Naive B cell (primary cell): ENCODE measurements around the gene TKFC. TPM values are rescaled to one million over a fixed set of nuclear protein-coding genes. Genes with fewer than 3 reads are reported as not detected.

Experiments
- ATAC-seq, 2 donors: fragments of 150-1000 bp; cut with Tn5 transposase; 2 replicates each; pipeline ENCODE4 v1.10.0; 2021; ENCODE audit warnings: low read depth in 2 of 2, mild to moderate bottlenecking in 2 of 2, moderate library complexity in 2 of 2
- DNase-seq: peaks from one replicate; pipeline ENCODE4 v3.0.0; 2022
- H3K27ac Mint-ChIP-seq, 6 donors: one replicate each; pipeline ENCODE4 v1.8.0; 2020 to 2022; ENCODE audit warnings: mild to moderate bottlenecking in 6 of 6, mixed read lengths in 6 of 6, moderate library complexity in 5 of 6, inconsistent platforms in 2 of 6
- H3K27me3 Mint-ChIP-seq, 3 donors: one replicate each; pipeline ENCODE4 v1.8.0; 2021 to 2022; ENCODE audit warnings: mixed read lengths in 3 of 3, mild to moderate bottlenecking in 1 of 3
- H3K36me3 Mint-ChIP-seq, 2 donors: one replicate each; pipeline ENCODE4 v1.8.0; 2020 to 2022; ENCODE audit warnings: mixed read lengths in 2 of 2, inconsistent platforms in 1 of 2, mild to moderate bottlenecking in 1 of 2
- H3K4me1 Mint-ChIP-seq, 3 donors: one replicate each; pipeline ENCODE4 v1.8.0; 2020 to 2022; ENCODE audit warnings: mixed read lengths in 3 of 3, inconsistent platforms in 1 of 3, mild to moderate bottlenecking in 1 of 3, moderate library complexity in 1 of 3
- H3K4me3 Mint-ChIP-seq, 8 donors: one replicate each; pipeline ENCODE4 v1.8.0; 2020 to 2022; ENCODE audit warnings: mild to moderate bottlenecking in 8 of 8, mixed read lengths in 8 of 8, moderate library complexity in 8 of 8, inconsistent platforms in 2 of 8
- H3K9me3 Mint-ChIP-seq, 7 donors: one replicate each; pipeline ENCODE4 v1.8.0; 2020 to 2022; ENCODE audit warnings: mixed read lengths in 7 of 7, mild to moderate bottlenecking in 5 of 7, inconsistent platforms in 2 of 7, moderate library complexity in 1 of 7
- polyA plus RNA-seq, 6 donors: library from polyadenylated mRNA; unstranded; fragments of 300-500 nt; fragmentation: Illumina TruSeq; gene quantifications; one replicate each; pipeline ENCODE4 v1.2.3, GENCODE V29; 2021; ENCODE audit warnings: low read depth in 6 of 6

The TKFC gene
- polyA plus RNA-seq, 6 donors from 2014 or later, result 38.3 to 62.2 (median 46.4) TPM

DNA sequence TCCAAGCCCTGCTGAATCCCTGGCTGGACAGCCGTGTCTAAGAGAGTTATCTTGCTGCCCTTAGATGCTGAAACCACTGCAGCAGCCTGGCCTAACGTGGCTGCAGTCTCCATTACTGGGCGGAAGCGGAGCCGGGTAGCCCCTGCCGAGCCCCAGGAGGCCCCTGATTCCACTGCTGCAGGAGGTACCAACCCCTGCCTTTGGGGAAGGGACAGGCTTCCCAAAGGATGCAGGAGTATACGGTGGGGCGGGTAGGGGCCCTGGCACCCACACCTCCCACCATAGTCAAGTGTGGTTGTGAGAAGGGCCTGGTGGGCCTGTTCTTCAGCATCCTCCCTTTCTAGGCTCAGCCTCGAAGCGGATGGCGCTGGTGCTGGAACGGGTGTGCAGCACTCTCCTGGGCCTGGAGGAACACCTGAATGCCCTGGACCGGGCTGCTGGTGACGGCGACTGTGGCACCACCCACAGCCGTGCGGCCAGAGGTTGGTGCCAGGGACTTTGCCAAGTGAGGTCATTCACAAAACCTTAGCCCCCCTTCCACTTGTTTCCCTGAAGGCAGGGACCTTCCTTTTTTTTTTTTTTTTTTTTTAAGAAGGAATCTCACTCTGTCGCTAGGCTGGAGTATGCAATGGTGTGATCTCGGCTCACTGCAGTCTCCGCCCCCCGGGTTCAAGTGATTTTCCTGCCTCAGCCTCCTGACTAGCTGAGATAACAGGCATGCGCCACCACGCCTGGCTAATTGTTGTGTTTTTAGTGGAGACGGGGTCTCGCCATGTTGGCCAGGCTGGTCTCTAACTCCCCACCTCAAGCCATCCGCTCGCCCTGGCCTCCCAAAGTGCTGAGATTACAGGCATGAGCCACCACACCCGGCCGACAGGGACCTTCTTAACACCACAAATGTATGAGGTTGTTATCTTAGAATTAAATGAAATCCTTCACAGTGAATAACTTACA is 11.0 kb downstream of the TKFC start:
- Mint-ChIP-seq H3K27me3 (no peaks in the 10 kb centered on the region), H3K36me3 (peaks cover 5 to 7% of the 10 kb centered on the region in 2 donors)

DNA sequence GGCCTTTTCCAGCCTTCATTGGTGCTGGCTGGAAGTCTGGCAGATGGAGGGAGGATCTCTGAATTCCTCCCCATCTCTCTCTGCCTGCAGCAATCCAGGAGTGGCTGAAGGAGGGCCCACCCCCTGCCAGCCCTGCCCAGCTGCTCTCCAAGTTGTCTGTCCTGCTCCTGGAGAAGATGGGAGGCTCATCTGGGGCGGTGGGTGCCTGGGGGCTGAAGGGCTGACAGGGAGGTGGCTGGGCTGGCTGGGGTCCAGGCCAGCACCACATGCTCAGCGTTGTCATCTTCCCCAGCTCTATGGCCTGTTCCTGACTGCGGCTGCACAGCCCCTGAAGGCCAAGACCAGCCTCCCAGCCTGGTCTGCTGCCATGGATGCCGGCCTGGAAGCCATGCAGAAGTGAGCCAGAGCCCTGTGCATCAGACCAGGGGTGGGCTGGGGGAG is 12.2 kb downstream of the TKFC start:
- no peak overlapping the region for H3K4me3 Mint-ChIP-seq
- DNase-seq (no peak), ATAC-seq (no peak)
- H3K36me3 Mint-ChIP-seq, result peaks cover 7 to 10% of the 10 kb centered on the region in 2 donors
- H3K27ac Mint-ChIP-seq, result peak overlapping the region in 3 of 6 donors; percentile 24 to 80 (median 67)
- H3K9me3 Mint-ChIP-seq, result no peaks in the 10 kb centered on the region
- H3K4me1 Mint-ChIP-seq, result peaks cover 21 to 68% (median 52%) of the 10 kb centered on the region in 3 donors
- no peaks in the 10 kb centered on the region for H3K27me3 Mint-ChIP-seq

More for the DNA sequence above, 11.0 kb downstream of the TKFC start:
- Mint-ChIP-seq H3K4me1 (peaks cover 22 to 62% (median 48%) of the 10 kb centered on the region in 3 donors), H3K9me3 (no peaks in the 10 kb centered on the region), H3K4me3 (no peak overlapping the region), H3K27ac (peak overlapping the region; percentile 24 to 80 (median 58))
- no peak for DNase-seq
- ATAC-seq, result no peak

DNA sequence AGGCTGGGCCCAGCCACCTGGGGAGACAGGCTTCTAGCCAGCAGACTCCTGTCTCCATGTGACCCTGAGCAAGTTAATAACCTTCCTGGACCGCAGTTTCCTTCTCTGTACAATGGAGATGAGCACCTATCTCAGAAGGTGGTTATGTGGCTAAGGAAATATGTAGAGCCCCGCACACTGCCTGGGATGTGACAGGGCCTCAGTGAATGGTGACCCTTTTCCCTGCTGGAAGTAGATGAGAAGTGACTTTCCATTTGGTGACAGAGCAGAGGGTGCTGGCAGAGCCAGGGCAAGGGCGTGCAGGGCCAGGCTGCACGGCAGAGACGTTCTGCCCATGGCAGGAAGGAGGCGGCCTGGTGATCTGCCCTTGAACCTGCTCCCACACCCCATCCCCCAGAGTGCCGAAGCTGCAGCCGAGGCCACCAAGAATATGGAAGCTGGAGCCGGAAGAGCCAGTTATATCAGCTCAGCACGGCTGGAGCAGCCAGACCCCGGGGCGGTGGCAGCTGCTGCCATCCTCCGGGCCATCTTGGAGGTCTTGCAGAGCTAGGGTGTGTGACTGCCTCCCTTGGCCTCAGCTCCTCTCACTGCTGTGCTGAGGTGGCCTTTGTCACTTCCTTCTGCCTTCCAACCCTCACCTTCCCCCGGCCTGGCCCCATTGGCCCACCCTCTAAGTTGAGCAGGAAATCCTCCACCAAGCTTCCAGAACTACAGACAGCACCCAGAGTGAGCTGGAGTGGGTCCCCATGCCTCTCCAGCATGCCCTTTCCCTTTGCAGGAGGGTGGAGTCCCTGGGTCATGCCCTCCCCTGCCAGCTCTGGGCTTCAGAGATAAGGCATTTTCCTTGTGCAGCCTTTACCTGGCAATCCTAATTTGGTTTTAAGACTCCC is 13.2 kb downstream of the TKFC start:
- no peak overlapping the region for H3K4me3 Mint-ChIP-seq

DNA sequence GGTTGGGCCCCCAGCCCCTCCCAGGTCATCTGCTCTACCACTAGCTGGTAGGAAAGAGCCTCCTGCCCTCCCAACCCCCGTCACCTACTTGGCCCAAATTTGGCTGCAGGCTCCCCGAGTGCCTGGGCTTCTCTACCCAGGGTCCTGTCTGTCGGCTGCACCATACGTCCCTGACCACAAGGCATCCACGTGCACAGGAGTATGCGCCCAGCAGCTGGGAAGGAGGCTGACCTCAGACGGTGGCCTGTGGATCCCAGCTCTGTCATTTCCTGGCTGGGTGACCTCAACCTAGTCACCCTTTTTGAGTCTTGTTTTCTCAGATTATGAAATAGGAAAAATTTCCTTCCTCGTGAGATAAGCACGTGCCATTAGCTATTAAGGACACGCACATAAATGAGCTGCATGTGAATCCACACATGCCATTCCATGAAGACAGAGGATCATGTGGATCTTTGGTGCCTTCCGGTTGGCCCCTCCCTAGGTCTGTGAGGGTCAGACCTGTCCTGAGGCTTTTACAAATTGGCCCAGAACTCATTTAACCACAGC is 15.0 kb downstream of the TKFC start:
- H3K4me3 Mint-ChIP-seq, result peak overlapping the region in 1 of 8 donors; percentile 16
- H3K36me3 Mint-ChIP-seq, result peaks cover 5 to 17% of the 10 kb centered on the region in 2 donors
- ATAC-seq, result no peak
- DNase-seq, result no peak
- no peaks in the 10 kb centered on the region for H3K27me3 Mint-ChIP-seq
- peak overlapping the region; percentile 26 to 80 (median 53) for H3K27ac Mint-ChIP-seq
- no peaks in the 10 kb centered on the region for H3K9me3 Mint-ChIP-seq
- H3K4me1 Mint-ChIP-seq, result peaks cover 17 to 68% (median 48%) of the 10 kb centered on the region in 3 donors

More for the DNA sequence above, 13.2 kb downstream of the TKFC start:
- Mint-ChIP-seq H3K4me1 (peaks cover 15 to 66% (median 46%) of the 10 kb centered on the region in 3 donors), H3K36me3 (peaks cover 5 to 11% of the 10 kb centered on the region in 2 donors), H3K27ac (peak overlapping the region; percentile 36 to 93 (median 68)), H3K27me3 (no peaks in the 10 kb centered on the region), H3K9me3 (no peaks in the 10 kb centered on the region)
- ATAC-seq, result no peak
- no peak for DNase-seq

DNA sequence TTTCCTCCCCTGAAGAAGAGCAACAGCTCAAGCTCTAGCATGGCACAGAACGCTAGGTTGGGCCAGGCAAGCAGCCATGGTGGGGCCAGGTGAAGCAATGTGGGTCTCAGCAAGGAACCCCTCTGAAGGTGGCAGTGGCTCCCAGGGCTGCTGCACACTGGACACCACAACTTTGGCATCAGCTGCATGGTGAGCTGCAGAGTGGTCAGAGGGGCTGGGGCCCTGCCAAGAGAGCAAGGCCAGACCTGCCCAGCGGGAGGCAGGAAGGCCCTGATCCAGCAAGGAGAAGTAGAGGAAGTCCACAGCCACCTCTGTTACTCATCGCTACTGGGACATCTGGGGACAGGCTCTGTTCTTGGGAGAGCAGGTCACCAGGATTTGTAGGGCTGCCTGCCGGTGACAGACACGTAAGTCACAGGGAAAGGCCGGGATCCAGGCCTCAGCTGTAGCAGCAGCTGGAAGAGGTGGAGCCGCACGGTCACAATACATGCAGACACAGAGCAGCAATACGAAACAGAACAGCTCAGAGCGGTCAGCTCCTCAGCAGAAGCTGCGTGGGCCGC is 16.2 kb downstream of the TKFC start:
- no peaks in the 10 kb centered on the region for H3K27me3 Mint-ChIP-seq
- no peaks in the 10 kb centered on the region for H3K9me3 Mint-ChIP-seq
- H3K4me1 Mint-ChIP-seq, result peaks cover 28 to 80% (median 61%) of the 10 kb centered on the region in 3 donors
- no peak for DNase-seq
- H3K4me3 Mint-ChIP-seq, result no peak overlapping the region
- H3K27ac Mint-ChIP-seq, result peak overlapping the region in 3 of 6 donors; percentile 4 to 86 (median 43)
- no peak for ATAC-seq
- H3K36me3 Mint-ChIP-seq, result peaks cover 5 to 27% of the 10 kb centered on the region in 2 donors

DNA sequence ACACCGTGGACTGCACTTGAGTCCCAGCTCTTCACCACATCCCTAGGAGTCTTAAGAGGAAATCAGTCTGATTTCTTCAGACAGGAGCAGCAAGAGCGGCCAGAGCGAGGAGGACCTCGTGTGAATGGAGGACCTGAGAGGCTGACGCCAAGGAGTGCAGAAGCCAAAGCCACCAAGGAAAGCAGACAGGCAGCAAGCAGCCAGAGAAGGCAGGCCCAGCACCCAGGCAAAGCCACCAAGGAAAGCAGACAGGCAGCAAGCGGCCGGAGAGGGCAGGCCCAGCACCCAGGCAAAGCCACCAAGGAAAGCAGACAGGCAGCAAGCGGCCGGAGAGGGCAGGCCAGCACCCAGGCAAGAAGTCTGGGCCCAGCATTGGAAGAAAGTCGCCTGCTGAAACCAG is 16.9 kb downstream of the TKFC start:
- peaks cover 29 to 74% (median 63%) of the 10 kb centered on the region in 3 donors for H3K4me1 Mint-ChIP-seq
- H3K27ac Mint-ChIP-seq, result peak overlapping the region in 5 of 6 donors; percentile 70 to 94 (median 87)
- H3K9me3 Mint-ChIP-seq, result no peaks in the 10 kb centered on the region
- peak overlapping the region in 4 of 8 donors; percentile 40 to 63 (median 58) for H3K4me3 Mint-ChIP-seq
- no peak for ATAC-seq
- H3K36me3 Mint-ChIP-seq, result peaks cover 5 to 27% of the 10 kb centered on the region in 2 donors
- no peaks in the 10 kb centered on the region for H3K27me3 Mint-ChIP-seq
- no peak for DNase-seq

DNA sequence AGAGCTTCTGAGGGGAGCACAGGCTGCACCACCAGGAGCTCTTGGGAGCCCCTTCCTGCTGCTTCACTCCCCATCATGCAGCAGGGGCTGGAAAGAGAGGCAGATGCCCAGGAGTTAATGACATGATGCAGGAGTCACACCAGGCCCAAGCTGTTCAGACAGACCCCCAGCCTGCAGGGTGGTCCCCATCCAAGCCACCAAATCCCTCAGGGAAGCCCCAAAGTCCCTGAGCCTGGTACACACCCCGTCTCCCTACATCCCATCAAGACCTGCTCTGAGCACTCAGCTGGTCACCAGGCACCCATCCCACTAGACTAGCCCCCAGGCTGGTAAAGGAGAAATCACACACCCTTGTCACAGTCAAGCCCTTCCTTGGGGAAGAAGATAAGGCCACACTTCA is 17.3 kb downstream of the TKFC start:
- no peaks in the 10 kb centered on the region for H3K27me3 Mint-ChIP-seq
- H3K4me3 Mint-ChIP-seq, result no peak overlapping the region
- H3K4me1 Mint-ChIP-seq, result peaks cover 33 to 74% (median 64%) of the 10 kb centered on the region in 3 donors
- ATAC-seq (no peak), DNase-seq (no peak)
- H3K9me3 Mint-ChIP-seq, result no peaks in the 10 kb centered on the region
- peak overlapping the region in 4 of 6 donors; percentile 69 to 86 (median 78) for H3K27ac Mint-ChIP-seq
- peaks cover 5 to 27% of the 10 kb centered on the region in 2 donors for H3K36me3 Mint-ChIP-seq

DNA sequence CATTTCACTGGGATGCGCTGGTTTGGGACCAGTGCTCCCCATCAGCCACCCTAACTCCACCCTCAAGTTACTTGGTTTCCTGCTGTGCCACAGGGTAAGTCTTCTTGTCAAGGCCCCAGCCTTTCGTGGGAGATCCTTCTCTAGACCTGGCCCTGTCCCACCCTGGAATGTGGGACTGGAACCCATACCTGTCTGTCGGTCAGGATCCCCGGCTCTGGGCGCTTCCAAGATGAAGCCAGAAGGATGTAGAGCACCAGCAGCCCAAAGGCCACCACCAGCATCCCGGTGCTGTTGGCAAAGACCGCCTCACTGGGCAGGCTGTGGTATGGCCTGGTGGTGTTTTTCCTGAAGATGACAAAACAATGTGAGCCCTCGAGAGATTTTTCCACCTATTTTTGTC is 17.8 kb downstream of the TKFC start:
- Mint-ChIP-seq H3K36me3 (peaks cover 5 to 27% of the 10 kb centered on the region in 2 donors), H3K4me3 (no peak overlapping the region), H3K27me3 (no peaks in the 10 kb centered on the region), H3K27ac (peak overlapping the region in 3 of 6 donors; percentile 74 to 86 (median 82)), H3K4me1 (peaks cover 33 to 72% (median 64%) of the 10 kb centered on the region in 3 donors), H3K9me3 (no peaks in the 10 kb centered on the region)
- no peak for DNase-seq
- no peak for ATAC-seq

DNA sequence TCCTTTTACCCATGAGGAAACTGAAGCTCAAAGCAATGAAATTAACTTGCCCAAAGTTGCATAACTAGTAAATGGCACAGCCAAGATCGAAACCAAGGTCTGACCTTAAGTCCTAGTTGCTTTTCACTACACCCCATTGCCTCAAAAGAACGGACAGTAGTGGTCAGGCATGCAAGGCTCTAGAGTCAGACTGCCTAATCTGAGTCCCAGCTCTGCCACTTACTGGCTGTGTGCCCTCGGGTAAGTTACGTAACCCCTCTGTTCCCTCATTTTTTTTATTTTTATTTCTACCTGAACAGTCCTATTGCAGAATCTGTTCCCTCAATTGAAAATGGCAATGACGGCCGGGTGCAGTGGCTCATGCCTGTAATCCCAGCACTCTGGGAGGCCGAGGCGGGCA is 19.0 kb downstream of the TKFC start:
- Mint-ChIP-seq H3K9me3 (no peaks in the 10 kb centered on the region), H3K4me3 (peak overlapping the region in 3 of 8 donors; percentile 29 to 95 (median 84)), H3K36me3 (peaks cover 5 to 27% of the 10 kb centered on the region in 2 donors), H3K27me3 (no peaks in the 10 kb centered on the region), H3K27ac (peak overlapping the region in 3 of 6 donors; percentile 51 to 93 (median 86)), H3K4me1 (peaks cover 36 to 72% (median 70%) of the 10 kb centered on the region in 3 donors)
- DNase-seq (no peak), ATAC-seq (no peak)

DNA sequence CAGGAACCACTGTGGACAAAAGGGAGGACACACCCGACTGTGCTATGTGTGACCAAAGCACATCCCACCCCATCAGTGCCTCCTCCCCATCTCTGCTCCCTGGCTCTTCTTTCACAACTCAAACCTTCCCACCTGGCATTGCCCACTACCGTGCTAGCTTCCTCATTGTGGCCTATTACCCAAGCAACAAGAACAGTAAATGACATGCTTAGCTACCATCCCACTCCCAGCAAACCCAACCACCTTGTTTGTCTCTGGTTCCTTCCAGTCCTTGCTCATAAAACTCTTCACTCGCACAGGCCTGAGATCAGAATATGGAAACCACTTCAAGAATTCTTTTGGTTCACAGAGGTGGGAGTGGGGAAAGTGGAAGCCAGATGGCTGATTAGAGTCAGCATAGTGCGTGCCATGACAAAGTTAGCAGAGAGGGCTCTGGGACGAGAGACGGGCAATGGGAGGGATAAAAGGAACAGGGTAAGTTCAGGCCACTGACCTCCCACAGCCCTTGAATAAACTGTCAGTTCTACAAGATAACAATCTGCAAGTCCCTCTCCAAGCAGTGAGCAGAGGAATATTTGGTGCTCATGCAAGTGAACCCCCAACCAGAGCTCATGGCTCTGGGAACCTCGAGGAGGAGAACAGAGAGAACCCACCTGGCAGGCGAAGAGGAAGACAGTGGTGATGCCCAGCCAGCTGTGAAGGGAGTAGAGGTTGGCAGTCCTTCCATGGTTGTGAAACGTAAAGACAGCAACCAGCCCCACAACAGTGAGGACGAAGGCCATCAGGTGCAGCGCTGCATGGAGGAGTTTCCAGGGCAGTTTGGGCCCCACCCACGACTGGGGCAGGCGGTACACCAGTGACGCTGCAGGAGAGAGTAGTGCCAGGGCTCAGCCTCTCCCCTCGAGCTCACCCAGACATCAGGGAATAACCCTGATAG is 20.4 kb downstream of the TKFC start:
- Mint-ChIP-seq H3K4me3 (peak overlapping the region; percentile 84 to 100 (median 96)), H3K27me3 (no peaks in the 10 kb centered on the region), H3K4me1 (peaks cover 45 to 71% (median 69%) of the 10 kb centered on the region in 3 donors), H3K27ac (peak overlapping the region; percentile 96 to 98 (median 97)), H3K9me3 (no peaks in the 10 kb centered on the region), H3K36me3 (peaks cover 5 to 27% of the 10 kb centered on the region in 2 donors)
- DNase-seq (peak; percentile 39), ATAC-seq (peak in 1 of 2 donors; percentile 3)

DNA sequence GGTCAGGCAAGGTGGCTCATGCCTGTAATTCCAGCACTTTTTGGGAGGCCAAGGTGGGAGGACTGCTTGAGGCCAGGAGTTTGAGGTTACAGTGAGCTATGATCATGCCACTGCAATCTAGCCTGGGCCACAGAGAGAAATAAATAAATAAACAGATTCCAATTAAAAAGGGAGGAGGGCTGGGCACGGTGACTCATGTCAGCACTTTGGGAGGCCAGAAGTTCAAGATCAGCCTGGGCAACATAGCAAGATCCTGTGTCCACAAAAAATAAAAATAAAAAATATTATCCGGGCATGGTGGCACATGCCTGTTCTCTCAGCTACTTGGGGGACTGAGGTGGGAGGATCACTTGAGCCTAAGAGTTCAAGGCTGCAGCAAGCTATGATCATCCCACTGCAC is 21.2 kb downstream of the TKFC start:
- no peaks in the 10 kb centered on the region for H3K27me3 Mint-ChIP-seq
- no peaks in the 10 kb centered on the region for H3K9me3 Mint-ChIP-seq
- ATAC-seq (no peak), DNase-seq (no peak)
- peak overlapping the region; percentile 84 to 100 (median 96) for H3K4me3 Mint-ChIP-seq
- peak overlapping the region; percentile 96 to 98 (median 97) for H3K27ac Mint-ChIP-seq
- peaks cover 49 to 76% (median 69%) of the 10 kb centered on the region in 3 donors for H3K4me1 Mint-ChIP-seq
- H3K36me3 Mint-ChIP-seq, result peaks cover 5 to 27% of the 10 kb centered on the region in 2 donors
